GM18505 (cell line): Measurements from ENCODE around the gene OSBPL10.
"Not testable (repeated sequence)": the region's sequence is repeated elsewhere in the genome, so short reads cannot be mapped to it uniquely, and the experiment has no call there.

ENCODE experiments used
- ATAC-seq: cut with Tn5 transposase; IDR thresholded peaks from one replicate; pipeline ENCODE4 v1.9.1; 2021; ENCODE audit not compliant: unreplicated experiment
- POLR2A ChIP-seq: IDR thresholded peaks from 4 replicates; pipeline ENCODE4 v1.6.1; 2011; ENCODE audit warnings: borderline replicate concordance; ENCODE audit not compliant: insufficient read depth, insufficient read length; ENCODE audit errors: extremely low read depth

The OSBPL10 gene

GRCh38 chr3:31875437-31875836 lies 105.6 kb downstream of the OSBPL10 start:
- TF ChIP-seq POLR2A = no peak

GRCh38 chr3:31873254-31873820 lies 107.7 kb downstream of the OSBPL10 start:
- ATAC-seq = no peak
- TF ChIP-seq POLR2A = no peak

More at GRCh38 chr3:31875437-31875836, 105.6 kb downstream of the OSBPL10 start:
- ATAC-seq = no peak

GRCh38 chr3:31871939-31872507 lies 109.0 kb downstream of the OSBPL10 start:
- no peak for TF ChIP-seq POLR2A
- ATAC-seq = no peak

DNA sequence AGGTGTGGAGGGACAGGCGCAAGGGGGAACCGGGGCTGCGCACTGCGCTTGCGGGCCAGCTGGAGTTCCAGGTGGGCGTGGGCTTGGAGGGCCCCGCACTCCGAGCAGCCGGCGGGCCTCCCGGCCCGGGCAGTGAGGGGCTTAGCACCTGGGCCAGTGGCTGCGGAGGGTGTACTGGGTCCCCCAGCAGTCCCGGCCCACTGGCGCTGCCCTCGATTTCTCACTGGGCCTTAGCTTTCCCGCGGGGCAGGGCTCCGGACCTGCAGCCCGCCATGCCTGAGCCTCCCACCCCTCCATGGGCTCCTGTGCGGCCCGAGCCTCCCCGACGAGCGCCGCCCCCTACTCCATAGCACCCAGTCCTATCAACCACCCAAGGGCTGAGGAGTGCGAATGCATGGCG lies 111.0 kb downstream of the OSBPL10 start:
- ATAC-seq = not testable (repeated sequence)

DNA sequence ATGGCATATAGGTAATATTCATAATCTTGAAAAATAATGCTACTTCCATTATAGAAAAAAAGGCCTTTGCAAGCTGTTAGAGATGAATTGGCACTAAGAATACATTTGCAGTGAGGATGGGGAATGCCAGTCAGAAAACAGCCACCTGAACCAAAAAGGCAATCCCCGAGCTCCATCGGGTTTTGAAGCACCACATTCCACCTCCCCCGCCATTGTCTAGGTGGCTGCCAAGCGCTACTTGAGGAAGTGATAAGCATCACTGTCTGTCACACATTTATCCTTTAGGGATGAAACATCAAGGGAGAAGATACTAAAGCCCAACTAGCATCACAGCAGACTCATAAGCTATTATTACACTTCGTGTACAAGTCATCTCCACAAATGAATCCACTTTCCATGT lies 112.8 kb downstream of the OSBPL10 start:
- ATAC-seq = no peak
- no peak for TF ChIP-seq POLR2A

DNA sequence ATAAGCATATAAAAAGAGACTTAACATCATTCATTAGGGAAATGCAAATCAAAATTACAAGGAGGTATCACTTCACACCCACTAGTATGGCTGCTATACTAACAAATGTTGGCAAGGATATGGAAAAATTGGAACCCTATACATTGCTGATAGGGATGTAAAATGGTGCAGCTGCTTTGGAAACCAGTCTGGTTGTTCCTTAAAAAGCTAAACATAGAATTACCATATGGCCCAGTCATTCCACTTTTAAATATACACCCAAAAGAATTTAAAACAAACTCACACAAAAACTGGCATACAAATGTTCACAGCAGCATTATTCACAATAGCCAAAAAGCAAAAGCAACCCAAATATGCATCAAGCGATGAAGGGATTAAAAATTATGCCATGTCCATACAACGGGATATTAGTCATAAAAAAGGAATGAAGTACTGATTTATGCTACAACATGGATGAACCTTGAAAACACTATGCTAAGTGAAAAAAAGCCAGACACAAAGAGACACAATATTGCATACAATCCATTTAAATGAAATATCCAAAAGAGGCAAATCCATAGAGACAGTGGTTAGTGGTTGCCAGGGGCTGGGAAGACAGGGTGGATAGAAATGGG lies 118.3 kb downstream of the OSBPL10 start:
- no peak for ATAC-seq
- no peak for TF ChIP-seq POLR2A

DNA sequence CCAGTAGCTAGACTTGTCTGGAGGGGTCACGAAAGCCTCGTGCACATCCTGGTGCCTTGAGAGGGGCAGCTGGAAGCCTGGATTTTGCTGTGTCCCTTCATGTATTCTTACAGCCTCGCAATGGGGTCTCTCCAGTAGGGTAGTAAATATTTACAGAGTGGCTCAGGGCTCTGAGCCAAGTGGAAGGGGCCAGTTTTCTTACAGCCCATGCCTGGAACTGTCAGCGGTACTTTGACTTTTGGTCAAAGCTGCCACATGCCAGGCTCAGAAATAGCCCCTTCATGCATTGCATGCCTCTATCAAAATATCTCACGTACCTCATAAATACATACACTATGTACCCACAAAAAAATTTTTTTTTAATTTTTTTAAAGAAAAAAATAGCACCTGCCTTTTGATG lies 119.2 kb downstream of the OSBPL10 start:
- no peak for ATAC-seq
- no peak for TF ChIP-seq POLR2A

GRCh38 chr3:31860642-31861041 lies 120.4 kb downstream of the OSBPL10 start:
- not testable (repeated sequence) for ATAC-seq

DNA sequence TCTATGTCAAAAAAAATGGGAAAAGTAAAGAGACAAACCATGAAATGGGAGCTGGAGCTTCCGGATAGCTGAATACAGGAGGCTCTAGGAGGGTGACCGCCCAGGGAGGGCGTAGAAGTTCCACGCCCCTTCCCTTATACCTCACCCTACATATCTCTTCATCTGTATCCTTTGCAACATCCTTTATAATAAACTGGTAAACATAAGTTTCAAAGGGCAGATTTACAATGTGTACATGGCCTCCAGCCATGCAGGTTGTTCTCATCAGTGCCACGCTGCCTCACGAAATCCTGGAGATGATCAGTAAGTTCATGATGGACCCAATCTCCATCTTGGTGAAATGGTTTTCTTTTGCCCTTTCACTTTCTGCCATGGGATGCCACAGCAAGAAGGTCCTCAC lies 121.8 kb downstream of the OSBPL10 start:
- no peak for TF ChIP-seq POLR2A
- no peak for ATAC-seq

DNA sequence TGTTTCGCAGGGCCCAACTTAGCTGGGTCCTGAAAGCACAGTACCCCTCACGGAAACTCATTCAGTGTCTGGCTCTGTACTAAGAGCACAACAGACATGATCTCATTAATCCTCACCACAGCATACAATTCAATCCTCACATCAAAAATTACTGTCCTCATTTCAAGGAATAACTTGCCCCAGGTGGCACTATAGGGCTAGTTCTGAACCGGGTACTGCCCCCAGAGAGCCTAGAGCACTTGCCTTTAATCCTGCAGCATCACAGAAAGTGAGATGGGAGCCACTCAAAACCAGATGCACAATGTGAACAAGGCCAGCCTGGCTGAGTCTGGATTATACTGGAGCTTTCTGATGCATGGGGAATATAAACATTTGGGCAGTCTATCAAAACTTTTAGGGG lies 122.6 kb downstream of the OSBPL10 start:
- TF ChIP-seq POLR2A = no peak
- ATAC-seq = no peak

DNA sequence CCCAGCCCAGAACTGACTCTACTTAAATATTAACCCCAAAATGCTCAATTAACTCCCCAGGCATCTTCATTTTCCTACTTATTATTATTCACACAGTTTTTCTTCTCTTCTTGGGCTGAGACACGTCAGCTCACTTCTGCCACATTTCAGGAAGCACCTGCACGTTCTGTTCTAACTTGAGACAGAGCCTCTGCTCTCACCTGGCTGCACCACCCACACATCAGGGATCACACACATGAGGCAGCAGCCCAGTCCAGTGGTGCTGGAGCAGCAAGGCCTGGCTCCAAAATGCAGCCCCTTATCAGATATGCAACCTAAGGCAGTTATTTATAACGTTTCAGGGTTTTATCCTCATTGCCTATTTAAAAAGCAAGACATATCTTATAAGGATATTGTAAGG lies 127.5 kb downstream of the OSBPL10 start:
- no peak for TF ChIP-seq POLR2A
- no peak for ATAC-seq

DNA sequence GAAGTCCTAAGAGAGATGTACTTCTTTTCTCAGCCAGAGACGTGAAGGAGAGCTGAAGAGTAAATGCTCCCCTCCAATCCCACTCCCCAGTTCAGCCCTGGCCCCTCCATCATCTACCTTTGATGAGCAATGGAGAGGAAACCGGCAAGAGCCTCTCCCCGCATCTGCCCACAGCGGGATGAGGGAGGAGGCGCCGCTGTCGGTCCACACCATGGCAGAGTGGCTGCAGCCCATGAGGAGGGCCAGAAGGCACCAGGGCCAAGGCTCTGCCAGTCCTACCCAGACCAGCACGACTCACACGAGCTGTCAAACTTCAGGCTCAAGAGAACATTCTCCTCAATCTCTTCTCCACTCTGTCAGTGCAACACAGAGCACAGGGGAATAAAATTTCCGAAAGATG lies 129.8 kb downstream of the OSBPL10 start:
- TF ChIP-seq POLR2A = no peak
- ATAC-seq = no peak

- ATAC-seq = no peak
- TF ChIP-seq POLR2A = no peak
Measured at GRCh38 chr3:31848911-31849310, 132.2 kb downstream of the OSBPL10 start.

GRCh38 chr3:31848163-31848818 lies 132.8 kb downstream of the OSBPL10 start:
- no peak for ATAC-seq
- no peak for TF ChIP-seq POLR2A
